TTC549 (cell line): ENCODE data around the gene UPP2.

Experiments
- FAIRE-seq: peaks from 2 replicates; lab custom pipeline; 2012; peaks lifted over from hg19 to GRCh38; lab: Jason Lieb, UNC

The UPP2 gene

DNA sequence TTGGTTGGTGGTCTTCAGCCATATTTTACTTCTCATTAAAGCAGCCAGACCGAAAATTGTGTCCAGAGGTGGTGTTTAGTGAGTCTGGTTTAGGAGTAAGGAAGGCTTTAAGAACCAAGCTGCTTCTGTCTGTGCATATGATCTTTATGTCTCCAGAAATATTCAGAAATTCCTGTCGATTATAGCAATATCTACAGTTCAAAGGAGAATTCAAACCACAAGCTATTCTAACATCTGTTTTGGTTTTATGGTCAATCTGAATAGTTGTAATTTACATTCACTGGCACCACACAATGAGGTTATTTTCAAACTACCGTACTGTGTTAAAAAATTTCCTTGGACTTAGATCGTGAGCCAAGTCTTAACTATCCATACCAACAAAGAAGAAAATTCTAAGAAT lies 11.3 kb downstream of the UPP2 start:
- FAIRE-seq, result no peak

DNA sequence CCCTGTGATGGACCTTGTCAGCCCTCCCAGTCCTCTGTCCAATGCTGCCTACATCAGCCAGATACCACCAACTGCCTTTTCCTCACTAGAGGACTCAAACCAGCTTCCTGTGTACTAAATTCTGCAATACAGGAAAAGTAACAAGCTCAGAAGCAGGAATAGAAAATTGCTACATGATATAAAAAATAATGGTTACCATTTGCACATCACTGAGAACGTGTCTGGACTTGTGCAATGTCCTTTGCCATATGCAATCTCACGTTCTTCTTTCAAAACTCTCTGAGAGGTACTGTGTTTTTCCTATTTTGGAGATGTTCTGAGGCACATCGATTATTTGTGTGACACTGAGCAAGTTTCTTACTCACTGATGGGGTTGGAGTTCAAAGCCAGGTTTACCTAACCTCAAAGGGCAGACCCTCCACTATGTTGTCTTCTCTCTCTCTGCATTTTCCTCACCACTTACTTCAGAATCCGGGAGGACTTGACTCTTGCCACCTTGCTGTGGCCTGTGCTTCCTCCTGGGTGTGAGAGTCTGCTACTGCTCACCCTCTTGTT lies 12.1 kb downstream of the UPP2 start:
- no peak for FAIRE-seq

DNA sequence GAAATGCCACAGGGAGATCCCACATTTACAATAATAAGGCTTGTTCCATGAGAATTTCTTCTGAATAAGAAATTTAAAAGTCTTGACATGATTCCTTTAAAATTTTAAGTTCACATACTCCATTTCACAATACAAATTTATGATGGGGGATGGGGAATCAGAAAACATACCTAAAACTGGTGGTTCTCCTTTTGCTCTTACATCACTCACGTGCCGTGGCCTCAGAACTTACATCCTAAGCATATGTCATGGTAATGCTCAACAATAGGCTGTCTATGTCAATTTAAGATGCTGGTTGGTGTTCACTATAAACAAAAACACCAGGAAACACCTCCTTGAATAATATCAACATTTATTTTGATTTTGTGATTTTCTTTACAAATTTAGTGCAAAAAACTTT lies 12.8 kb downstream of the UPP2 start:
- FAIRE-seq, result no peak

DNA sequence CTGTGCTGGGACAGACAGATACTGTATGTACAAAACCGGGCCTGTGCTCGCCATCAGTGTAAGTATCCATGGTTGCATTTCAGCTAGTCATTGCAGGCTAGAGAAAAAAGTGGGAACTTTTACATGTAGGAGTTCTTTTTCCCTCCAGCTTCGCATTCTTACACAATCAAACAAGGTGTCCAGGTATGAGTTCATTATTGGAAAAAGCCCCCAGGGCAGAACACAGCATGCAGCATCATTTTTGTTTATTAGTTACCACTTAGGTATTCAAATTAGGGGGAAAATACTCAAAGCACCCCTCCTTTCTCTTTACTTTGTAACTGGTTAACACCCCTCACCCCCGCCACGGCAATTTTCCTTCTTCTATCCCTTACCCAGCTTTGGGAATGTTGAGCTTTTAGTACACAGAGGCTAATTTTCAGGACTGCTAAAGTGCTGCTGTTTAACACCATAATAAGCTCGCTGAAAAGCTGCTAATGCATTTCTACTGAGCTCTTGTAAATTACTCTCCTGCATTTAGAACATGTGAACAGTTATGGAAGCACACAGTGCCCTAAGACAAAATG lies 13.6 kb downstream of the UPP2 start:
- no peak for FAIRE-seq

DNA sequence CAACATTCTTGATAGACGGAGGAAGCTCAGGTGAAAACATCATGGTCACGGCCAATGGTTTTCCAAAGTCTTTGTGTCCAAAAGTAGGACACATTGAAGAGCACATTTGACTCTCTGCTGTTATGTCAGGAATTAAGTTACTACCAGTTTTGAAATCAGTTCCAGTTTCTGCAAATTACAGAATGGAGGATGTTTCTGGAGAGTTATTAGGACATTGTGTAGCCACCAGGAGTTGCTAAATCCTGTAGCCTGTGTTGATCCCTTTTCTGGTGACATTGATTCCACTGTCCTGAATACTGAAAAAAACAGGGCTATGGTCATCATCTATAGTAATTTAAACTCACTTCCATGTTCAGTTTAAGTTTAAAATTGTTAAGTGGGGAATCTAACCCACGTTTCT lies 15.3 kb downstream of the UPP2 start:
- no peak for FAIRE-seq

DNA sequence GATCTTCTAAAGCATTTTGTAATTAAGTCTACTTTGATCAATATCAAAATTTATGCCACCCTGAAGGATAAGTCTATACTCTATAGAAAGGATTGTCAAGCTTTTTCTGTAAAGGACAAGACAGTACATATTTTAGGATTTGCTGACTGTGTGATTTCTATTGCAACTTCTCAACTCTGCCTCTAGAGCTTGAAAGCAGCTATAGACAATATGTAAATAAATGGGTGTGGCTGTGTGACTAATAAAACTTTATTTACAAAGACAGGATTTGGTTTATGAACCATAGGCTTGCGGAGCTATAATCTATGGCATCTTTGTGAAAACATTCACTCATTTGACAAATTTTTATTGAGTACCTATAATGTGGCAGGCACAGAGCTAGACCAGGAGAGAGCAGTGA lies 18.4 kb downstream of the UPP2 start:
- FAIRE-seq, result no peak

DNA sequence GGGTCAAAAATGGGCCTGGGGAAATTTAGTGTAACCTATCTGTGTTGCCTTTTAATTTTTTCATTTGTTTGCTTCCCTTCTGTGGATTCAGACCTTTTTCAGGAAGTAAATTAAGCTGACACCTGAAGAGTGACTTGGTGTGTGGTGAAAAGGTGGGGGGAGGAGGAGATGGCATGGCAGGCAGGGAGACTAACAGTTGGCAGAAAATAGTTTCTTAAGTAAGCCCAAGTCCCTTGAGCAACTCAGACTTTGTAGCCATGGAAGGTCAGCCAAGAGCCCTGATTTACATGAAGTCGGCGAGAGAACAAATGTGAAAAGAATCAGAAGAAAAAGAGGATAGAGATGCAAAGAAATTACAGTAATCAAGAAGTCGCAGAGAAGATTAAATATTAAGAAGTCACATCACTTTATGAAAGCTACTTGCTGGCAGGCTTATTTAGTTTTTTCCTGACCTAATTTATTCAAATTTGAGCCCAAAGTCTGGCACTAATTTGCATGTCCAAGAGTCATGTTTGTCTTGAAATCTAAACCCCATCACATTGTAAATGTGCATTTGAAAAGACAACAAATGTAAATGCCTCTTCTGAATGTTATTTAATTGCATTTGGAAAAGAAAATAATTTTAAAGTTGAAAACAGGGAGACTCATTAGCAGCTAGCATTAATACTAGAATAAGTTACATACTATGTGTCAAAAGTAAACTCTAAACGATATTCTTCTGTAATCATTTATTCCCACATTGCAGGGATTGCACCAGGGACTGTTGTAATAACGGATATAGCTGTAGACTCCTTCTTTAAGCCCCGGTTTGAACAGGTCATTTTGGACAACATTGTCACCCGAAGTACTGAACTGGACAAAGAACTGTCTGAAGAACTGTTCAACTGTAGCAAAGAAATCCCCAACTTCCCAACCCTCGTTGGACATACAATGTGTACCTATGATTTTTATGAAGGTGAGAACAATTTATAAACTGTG lies 19.3 kb downstream of the UPP2 start:
- no peak for FAIRE-seq

DNA sequence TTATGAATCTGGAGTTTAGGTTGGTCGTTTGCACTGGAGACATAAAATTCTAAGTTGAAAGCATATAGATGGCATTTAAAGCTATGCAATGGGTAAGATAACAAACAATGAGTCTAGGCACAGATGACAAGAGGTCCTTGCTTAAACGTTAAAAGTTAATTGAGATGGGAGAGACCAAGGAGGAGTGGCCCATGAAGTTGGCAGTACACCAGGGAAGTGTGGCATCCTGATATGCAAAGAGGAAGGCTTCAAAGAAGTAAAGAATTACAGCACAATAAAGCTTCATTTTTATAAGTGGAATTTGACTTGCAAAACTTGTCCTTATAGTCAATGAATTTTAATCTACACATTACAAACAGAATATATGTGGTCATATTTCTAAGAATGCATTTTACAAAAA lies 23.2 kb downstream of the UPP2 start:
- no peak for FAIRE-seq

DNA sequence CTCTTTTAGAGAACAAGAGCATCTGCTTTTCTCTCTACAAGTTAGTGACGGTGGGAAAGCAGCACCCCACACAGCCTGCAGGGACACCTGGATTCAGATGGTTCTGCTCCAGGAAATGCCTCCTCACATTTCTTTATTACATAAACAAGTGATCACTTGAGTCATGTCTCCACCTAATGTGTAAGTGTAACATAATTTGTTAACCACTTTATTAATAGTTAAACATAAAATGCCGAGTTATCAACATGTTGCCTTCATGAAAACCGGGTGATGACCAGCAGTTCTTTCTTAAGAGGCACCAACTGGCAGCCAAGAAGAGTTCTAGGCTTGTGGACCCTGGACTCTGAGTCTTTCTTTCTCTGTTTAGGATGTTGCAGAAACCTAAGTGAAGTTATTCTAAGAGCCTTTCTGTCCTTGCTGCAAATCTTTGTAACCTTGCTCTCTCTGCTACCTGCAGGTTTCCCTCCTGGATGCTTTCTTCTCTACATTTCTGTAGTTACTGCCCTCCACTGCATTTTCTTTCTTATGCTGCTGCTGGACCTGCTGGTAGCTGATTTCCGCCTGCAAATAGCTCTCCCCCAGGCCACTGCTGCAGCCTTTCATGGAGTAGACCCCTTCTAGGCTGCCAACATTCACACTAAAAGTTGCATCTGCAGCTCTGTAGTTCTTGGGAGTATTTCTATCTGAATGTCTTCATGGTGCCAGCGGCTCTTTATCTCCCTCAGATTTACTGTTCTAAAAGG lies 24.3 kb downstream of the UPP2 start:
- no peak for FAIRE-seq

DNA sequence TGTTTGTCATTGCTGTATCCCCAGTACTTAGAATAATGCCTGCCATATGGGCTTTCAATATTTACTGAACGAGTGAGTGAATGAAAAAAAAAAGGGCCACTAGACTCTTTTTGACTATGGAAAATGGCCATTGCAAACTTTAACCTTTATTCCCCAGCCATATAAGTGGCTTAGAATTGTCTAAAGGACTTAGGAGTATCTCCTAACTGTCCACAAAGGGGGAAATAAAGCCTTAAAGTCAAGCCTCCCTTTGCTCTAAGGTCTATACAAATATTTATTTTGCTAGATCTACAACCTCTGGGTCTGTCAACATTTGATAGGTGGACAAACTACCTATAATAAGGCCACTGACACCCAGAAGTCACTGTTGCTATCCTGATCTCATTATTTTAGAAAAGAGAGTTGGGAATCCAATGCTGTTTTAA lies 25.7 kb downstream of the UPP2 start:
- FAIRE-seq, result no peak

DNA sequence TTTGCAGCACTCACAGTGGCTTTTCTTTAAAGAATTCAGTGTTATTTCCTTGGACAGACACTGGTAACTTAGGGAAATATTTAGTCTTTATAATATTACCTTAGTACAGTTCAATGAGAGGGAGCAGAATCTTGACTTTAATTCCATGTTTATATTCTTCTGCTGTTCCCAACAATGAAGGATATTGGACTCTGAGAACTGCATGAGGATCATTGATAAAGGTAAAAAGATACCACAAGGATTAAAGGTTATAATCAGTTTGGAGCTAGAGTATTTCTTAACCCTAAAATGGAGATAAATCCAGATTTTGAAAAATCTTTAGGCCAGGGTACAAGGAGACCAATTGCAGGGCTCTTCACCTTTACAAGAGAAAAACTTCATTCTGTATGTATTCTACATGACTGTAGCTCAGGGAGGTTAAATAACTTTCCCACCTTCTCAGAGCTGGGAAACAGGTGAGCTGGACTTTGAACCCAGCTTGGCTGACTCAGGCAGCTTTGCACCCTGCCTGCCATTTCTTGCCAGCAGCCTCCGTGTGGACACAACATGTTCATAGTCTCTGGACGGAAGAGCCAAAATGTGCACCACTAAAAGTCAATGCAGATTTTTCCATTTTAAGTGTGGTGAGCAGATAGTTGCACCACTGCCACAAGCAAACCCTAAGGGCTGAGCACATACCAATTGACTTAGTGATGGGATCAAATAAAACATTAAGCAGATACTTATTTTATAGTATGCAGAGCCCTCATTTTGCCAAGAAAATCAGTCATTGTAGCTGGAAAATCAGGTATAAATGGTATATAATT lies 26.7 kb downstream of the UPP2 start:
- no peak for FAIRE-seq

DNA sequence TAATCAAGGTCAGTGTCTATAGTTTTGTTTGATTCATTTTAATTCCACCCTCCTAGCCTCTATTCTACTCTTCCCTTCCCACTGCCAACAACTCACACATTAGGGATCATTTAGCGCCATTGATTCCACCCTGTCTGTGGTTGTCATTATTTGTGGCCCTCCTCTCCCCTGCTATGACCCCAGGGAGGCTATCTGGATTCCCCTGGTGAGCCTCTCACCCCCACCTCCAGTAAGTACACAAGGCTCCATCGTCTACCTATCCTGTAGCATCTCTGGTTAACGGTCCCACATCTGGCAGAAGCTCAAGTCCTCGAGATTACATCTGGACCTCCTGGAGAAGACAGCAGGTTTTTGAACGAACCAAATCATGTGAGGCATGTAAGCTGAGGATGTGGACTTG lies 27.4 kb downstream of the UPP2 start:
- no peak for FAIRE-seq

DNA sequence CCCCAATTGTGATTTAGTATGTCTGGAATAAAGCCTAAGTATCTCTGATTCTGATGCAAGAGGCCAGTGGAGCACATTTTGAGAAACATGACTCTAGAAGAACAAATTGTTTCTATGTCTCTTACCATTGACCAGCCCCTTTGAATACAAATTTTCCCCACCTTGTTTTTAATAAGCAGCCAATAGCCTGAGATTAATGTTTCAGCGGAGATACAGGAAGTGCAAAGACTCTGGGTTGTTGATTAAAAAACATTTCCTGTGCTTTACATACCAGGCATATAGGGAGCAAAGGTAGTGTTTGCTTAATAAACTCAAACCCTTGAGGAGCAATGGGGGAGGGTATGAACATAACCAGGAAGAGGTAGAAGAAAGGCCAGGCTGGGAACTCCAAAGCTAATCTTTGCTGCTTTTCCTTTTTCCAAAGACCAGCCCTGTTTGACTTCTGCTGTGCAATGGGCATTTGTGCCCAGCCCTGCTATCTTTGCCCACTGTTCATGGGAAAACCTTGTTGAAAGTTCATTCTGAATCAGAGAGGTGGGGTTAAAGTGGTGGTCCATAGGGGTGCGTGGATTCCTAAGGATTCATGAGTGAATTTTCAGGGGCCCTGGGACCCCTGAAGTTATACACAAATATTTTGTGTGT lies 29.3 kb downstream of the UPP2 start:
- FAIRE-seq, result no peak

DNA sequence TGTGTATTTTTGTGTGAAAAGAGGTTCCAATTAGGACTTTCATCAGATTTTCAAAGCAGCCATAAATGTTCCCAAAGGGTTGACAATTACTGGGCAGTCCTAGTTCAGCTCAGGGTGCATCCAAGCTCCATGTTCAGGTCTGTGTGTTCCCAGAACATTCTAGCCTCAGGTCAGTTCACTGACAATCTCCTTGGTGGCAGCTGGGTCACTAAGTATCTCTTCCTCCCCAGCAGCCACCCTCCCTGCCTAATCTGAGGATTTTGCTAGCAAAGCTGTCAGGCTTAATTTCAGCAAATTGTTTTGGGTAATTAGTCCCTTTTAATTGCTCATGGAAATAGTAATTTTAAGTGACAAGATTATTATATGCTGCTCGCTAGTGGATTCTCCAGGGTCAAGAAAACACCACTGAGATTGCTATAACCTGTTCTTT lies 29.8 kb downstream of the UPP2 start:
- no peak for FAIRE-seq

DNA sequence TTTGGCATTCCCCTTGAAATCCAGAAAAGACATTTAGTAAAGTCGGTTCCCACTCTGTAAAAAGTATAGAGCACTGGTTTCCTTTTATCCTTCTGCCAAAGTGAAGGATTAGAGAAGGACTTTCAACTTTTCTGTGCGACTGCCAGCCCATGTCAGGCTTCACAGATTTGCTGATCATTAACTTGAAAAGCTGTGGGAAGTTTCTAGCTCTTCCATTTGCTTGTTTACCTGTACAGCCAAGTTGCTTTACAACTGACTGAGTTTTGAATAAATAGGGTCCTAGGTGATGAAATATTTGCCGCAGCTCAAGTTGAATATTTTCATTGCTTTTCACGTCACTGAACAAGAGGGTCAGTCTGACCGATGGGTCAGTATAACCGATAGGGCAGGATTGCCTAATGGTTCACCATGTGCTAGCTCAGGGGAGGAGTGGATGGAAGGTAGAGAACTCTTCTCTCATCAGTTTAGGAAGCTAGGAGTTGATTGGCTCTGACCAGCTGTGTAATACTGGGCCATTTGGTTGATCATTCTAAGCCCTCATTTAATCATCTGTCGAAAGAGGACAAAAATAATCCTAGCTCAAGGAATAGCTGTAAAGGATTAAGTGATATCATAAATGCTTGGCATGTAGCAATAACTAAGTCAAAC lies 30.4 kb downstream of the UPP2 start:
- no peak for FAIRE-seq

DNA sequence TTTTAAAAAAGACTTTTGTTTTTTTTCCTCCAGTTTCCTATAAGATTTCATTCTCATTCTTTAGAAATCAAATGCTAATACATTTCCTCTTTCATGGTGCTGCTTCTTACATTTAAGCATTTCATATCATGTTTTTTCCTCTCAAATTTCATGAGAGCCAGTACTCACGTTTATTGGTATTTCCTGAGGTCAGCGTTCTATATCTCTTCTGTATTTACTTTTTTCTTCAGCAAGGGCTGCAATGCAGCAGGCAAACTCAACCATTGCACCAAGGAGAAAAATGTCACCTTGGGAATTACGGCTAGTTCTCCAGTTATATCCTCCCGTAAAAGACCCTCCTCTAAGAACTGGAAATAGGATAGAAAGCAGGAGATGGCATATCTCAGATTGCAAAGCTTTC lies 32.4 kb downstream of the UPP2 start:
- no peak for FAIRE-seq

DNA sequence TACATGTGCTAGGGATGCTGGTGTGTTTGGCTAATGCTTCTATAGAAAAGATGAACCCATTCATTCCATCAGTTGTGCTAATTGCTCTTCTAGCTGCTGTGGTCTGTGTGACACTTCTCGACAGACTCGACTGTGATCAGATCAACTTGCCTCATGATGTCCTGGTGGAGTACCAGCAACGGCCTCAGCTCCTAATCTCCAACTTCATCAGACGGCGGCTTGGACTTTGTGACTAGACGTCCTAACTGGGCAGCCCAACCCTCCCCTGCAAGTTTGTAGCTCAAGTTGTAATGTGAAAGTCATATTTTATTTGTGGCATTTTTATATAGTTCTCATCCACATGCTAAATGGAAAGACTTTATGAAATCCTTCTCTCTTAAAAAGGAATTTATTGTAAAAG lies 33.0 kb downstream of the UPP2 start:
- FAIRE-seq, result no peak

DNA sequence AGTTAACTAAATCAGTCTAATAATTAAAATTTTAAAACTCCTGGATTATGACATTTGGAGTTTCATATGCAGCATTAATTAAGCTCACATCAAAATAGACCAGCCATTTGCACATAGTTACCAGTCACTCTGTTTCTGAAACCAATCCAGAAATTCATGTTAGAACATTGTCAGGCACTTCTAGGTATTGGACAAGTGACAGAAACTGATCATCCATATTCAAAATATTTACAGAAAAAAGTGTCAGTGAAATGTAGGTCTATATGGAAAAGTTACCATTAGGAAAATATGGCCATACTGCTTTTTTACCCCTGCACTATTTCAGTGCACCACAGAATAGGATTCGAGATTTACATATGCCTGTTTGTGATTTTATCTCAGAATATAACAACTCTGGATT lies 33.4 kb downstream of the UPP2 start:
- no peak for FAIRE-seq

DNA sequence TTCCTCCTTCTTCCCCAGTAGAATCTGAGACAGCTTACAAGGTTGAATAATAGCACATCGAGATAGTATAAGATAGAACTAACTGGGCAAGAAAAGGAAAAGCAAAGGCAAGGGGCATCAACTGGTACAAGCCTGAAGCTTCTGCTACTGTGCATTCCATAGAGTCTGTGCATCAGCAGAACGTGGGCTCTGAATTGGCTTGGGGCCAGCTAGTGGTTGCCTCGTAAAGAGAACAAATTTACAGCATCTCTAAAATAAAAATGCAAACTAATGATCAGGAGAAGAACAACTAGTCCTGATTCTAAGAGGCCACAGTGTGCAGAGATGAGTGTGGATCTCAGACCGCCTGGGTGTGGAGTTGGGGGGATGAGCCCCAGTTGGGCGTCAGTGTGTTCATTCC lies 36.6 kb downstream of the UPP2 start:
- no peak for FAIRE-seq

DNA sequence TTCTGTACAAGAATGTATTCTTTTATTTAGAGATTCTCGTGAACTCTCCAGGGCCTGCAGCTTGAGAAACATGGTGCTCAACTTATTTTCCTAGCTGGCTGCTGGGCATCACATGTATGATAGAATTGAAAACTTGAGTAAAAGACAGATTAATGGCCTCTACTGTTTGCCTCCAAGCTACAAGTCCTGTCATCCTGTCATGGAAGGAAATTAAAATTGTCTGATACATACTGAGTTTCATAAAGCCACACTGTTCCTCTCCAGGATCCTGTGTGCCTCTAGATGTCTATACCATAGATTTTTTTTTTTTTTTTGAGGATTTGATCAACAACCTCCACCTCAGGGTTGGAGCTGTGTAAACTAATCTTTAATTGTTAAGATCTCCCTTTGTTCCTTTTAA lies 38.5 kb downstream of the UPP2 start:
- no peak for FAIRE-seq

DNA sequence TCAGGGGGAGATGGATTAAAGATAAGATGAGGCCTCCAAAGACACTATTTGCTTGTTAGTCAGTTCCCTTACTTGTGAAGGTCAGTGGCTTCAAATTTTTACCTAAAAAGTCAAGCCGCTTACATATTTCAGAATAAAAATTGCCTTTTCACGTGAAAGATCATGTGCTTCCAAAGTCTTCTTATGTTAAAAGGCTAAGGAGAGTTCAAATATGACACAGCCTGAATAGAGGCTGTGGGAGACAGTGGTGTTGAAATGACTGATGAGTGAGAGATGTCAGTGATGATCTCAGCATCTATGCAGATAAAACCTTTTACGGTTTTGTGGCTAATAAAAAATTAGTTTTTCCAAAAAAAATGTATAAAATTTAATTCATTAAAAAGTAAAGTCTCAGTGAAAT lies 40.5 kb downstream of the UPP2 start:
- no peak for FAIRE-seq
